Measurements from ENCODE around the gene AGBL4.
"Not testable (repeated sequence)": the region's sequence is repeated elsewhere in the genome, so short reads cannot be mapped to it uniquely, and the experiment has no call there.

The AGBL4 gene

DNA sequence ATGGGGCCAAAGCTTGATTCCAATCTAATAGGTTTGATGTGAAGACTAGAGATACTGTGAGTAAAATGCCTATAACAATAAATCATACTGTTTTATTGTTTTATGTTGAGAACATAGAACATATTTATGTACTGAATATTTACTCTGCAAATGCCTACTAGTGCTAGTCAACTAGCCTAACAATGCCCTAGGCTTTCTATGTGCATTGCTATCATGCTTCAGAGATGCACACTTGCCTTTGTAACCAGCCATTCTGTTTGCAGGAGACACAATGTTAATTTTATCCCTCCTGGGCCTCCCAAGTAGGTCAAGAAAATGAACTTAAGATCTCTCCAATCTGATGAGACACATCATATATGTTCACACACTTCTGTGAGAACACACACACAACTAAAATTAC lies 716.3 kb downstream of the AGBL4 start:
- DNase-seq (ENCODE audit: low read depth, low spot score), result no peak

DNA sequence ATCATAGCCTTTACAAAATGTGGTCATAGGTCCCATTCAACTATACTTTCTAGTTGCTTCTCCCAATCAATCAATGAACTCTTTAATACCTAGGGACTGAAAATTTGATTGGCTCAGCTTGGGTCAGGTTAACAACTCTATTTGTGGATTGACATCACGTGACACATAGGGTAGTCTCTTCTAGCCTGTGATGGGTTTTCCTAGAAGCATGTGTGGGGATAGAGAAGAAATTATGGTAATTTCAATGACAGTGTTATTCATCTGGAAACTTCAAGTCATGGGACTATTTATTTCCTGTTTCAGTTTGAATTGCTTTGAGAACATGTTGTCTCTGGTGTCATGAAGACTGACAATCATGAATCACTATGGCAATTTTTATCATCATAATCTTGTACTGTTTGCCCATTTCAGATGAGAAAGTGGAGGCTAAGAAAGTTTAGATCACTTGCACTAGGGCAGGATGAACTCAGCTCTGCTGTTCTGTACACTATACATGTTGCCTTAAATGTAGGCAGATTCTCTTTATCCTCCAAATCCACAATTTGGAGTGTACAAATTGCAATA lies 717.2 kb downstream of the AGBL4 start:
- no peak for DNase-seq (ENCODE audit: low read depth, low spot score)

- not testable (repeated sequence) for DNase-seq (ENCODE audit: low read depth, low spot score)
Measured at GRCh38 chr1:49302400-49302799, 721.4 kb downstream of the AGBL4 start.

GRCh38 chr1:49298304-49298703 lies 725.5 kb downstream of the AGBL4 start:
- DNase-seq (ENCODE audit: low read depth, low spot score), result no peak

- no peak for DNase-seq (ENCODE audit: low read depth, low spot score)
Measured at GRCh38 chr1:49297783-49298182, 726.0 kb downstream of the AGBL4 start.

- DNase-seq (ENCODE audit: low read depth, low spot score), result no peak
Measured at GRCh38 chr1:49294539-49294938, 729.2 kb downstream of the AGBL4 start.

- no peak for DNase-seq (ENCODE audit: low read depth, low spot score)
Measured at GRCh38 chr1:49293016-49293415, 730.7 kb downstream of the AGBL4 start.

DNA sequence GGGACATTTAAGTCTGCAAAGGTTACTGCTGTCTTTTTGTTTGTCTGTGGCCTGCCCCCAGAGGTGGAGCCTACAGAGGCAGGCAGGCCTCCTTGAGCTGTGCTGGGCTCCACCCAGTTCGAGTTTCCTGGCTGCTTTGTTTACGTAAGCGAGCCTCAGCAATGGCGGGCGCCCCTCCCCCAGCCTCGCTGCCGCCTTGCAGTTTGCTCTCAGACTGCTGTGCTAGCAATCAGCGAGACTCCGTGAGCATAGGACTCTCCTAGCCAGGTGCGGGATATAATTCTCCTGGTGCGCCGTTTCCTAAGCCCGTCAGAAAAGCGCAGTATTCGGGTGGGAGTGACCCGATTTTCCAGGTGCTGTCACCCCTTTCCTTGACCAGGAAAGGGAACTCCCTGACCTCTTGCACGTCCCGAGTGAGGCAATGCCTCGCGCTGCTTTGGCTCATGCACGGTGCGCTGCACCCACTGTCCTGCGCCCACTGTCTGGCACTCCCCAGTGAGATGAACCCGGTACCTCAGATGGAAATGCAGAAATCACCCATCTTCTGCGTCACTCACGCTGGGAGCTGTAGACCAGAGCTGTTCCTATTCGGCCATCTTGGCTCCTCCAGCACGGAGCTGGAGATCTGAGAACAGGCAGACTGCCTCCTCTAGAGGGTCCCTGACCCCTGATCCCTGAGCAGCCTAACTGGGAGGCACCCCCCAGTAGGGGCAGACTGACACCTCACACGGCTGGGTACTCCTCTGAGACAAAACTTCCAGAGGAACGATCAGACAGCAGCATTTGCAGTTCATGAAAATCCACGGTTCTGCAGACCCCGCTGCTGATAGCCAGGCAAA lies 766.3 kb downstream of the AGBL4 start:
- not testable (repeated sequence) for DNase-seq (ENCODE audit: low read depth, low spot score)

GRCh38 chr1:49252917-49253316 lies 770.8 kb downstream of the AGBL4 start:
- DNase-seq (ENCODE audit: low read depth, low spot score), result no peak

DNA sequence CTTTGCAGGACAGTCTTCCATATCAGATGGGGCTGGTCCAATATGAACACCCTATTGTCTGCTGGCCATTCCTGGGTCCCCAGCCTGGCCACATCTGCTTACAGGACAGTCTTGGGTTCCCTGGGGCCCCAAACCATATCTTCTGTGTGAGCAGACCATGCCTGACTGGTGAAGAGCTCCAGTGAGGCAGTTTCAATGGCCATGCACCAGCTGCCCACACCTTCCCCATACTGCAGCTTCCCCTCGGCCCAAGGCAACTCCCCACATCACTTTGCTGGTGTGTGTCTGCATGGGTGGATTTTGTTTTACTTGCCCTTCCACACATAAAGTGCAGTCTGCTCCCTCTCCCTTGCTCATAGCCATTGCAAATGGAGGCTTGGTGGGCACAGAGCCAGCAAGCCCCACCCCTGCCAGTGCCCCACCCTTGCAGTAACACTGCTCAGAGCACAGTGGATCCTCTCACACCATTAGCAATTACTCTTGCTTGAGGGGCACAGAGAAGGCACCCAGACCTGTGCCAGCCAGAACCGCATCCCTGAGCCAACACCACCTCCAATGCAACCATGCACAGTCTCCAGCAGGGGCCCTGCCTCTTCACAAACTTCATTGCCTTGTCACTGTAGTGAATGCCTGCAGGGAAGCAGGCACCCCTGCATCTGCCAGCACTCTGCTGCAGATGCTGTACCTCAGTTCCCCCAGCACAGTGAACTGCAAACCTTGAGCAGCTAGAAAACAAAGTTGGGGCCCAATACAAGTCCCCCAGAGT lies 772.6 kb downstream of the AGBL4 start:
- no peak for DNase-seq (ENCODE audit: low read depth, low spot score)

GRCh38 chr1:49240709-49241221 lies 783.0 kb downstream of the AGBL4 start:
- no peak for DNase-seq (ENCODE audit: low read depth, low spot score)

GRCh38 chr1:49234988-49235387 lies 788.8 kb downstream of the AGBL4 start:
- DNase-seq (ENCODE audit: low read depth, low spot score), result no peak

GRCh38 chr1:49229555-49229954 lies 794.2 kb downstream of the AGBL4 start:
- no peak for DNase-seq (ENCODE audit: low read depth, low spot score)

- DNase-seq (ENCODE audit: low read depth, low spot score), result no peak
Measured at GRCh38 chr1:49226758-49227157, 797.0 kb downstream of the AGBL4 start.

DNA sequence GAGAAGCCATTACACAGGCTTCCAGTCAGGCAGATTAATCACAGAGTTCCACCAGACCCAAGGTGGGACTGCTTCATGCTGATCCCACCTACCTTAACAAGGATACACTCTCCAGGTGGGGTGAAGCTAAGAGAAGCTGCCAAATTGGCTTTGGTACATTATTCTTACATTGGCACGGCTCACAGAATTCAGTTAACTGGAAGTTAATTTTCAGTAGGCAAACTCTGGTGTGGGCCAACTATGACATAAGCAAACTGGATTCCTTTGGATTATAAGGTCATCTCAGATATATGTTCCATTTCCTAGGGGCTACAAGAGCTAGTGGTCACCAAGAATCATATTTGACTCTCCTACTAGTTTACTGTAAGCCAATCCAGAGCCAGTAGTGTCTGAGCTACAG lies 798.3 kb downstream of the AGBL4 start:
- no peak for DNase-seq (ENCODE audit: low read depth, low spot score)

GRCh38 chr1:49213301-49213700 lies 810.5 kb downstream of the AGBL4 start:
- no peak for DNase-seq (ENCODE audit: low read depth, low spot score)

DNA sequence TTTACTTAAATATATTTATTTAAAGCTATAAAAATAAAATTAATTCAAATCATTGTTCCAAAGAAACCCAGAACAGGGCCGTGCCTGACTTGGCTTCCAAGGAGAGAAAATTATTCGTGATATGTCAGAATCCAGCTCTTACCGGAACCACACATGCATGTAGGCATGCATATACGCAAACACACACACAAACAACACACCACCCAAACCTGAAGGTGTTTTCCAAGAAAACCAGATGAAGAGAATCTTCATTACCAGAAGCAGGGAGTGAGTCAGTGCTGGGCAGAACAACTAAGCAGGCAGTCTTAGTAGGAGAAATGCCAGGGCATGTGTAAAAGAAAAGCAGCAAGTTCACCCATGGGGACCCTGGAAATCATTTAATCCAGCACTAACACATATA lies 815.0 kb downstream of the AGBL4 start:
- no peak for DNase-seq (ENCODE audit: low read depth, low spot score)

- DNase-seq (ENCODE audit: low read depth, low spot score), result no peak
Measured at GRCh38 chr1:49204720-49205119, 819.0 kb downstream of the AGBL4 start.

GRCh38 chr1:49200738-49201137 lies 823.0 kb downstream of the AGBL4 start:
- no peak for DNase-seq (ENCODE audit: low read depth, low spot score)

- no peak for DNase-seq (ENCODE audit: low read depth, low spot score)
Measured at GRCh38 chr1:49199564-49199963, 824.2 kb downstream of the AGBL4 start.

DNA sequence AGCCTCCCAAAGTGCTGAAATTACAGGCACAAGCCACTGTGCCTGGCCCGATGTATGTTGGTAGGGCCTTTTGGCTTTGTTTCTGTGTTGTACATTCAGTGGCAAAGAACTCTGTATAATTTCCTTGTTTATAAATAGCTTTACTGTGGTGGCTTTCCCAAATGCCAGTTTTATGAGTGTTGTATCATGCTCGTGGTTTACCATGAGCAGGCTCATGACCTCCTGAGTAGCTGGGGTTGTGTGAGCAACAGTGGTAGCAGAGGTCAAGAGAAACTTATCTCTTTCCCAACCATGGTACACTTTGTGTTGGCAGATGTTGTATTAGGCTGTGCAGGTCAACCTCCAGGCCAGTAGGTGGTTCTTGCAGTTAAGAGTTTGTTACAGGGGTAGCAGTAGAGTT lies 826.7 kb downstream of the AGBL4 start:
- DNase-seq (ENCODE audit: low read depth, low spot score), result no peak

- no peak for DNase-seq (ENCODE audit: low read depth, low spot score)
Measured at GRCh38 chr1:49190138-49190537, 833.6 kb downstream of the AGBL4 start.
